HG02610 (cell line): ENCODE data around the gene HES4.
"Not testable (repeated sequence)": the region's sequence is repeated elsewhere in the genome, so short reads cannot be mapped to it uniquely, and the experiment has no call there.

Experiments
- ATAC-seq: cut with Tn5 transposase; IDR thresholded peaks from one replicate; pipeline ENCODE4 v1.9.1; 2021; ENCODE audit warnings: mild to moderate bottlenecking, moderate library complexity; ENCODE audit not compliant: unreplicated experiment

The HES4 gene

DNA sequence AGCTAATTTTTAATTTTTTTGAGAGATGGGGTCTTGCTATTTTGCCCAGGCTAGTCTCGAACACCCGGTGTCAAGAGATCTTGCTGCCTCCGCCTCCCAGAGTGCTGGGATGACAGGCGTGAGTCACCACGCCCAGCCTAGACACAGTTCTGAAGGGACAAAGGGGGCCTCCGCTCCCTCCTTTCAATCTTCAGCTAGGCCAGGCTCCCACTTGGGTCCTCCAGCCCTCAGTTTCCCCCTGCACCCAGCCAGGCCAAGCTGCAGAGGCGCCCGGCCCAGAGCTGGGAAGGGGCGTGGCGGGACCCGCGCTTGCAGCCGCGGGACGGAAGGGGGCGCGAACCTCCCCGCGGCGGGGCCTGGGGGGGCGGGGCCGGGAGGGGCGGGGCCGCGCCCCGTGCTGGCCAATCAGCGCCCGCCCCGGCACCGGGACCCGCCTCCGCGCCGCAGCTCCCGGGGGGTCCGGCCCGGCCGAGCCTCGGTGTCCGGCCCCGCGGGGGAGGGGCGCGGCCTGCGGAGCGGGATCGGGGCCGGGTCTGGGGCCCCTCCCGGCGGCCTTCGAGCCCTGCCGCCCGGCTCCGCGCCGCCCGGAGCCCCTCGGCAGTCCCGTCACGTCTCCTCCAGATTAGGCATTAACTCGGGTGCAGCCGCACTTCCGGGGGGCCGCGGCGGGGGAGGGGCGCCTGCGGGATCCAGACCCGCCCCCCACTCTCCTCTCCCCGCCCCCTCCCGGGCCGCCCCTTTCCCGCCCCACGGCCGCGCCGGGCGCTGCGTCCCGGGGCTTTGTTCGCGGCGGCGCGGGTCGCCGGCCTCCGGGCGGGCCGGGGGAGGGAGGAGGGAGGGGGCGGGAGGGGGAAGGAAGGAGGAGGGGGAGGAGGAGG lies 19.5 kb upstream of the HES4 start:
- ATAC-seq, result peak; percentile 60

DNA sequence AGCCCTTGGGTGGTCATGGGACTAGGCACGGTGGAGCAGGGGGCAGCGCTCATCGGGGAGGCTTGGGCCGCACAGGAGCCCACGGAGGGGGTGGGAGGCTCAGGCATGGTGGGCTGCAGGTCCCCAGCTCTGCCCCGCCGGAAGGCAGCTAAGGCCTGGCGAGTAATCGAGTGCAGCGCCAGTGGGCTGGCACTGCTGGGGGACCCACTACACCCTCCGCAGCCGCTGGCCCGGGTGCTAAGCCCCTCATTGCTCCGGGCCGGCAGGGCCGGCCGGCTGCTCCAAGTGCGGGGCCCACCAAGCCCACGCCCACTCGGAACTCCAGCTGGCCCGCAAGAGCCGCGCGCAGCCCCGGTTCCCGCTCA lies 18.4 kb upstream of the HES4 start:
- not testable (repeated sequence) for ATAC-seq

DNA sequence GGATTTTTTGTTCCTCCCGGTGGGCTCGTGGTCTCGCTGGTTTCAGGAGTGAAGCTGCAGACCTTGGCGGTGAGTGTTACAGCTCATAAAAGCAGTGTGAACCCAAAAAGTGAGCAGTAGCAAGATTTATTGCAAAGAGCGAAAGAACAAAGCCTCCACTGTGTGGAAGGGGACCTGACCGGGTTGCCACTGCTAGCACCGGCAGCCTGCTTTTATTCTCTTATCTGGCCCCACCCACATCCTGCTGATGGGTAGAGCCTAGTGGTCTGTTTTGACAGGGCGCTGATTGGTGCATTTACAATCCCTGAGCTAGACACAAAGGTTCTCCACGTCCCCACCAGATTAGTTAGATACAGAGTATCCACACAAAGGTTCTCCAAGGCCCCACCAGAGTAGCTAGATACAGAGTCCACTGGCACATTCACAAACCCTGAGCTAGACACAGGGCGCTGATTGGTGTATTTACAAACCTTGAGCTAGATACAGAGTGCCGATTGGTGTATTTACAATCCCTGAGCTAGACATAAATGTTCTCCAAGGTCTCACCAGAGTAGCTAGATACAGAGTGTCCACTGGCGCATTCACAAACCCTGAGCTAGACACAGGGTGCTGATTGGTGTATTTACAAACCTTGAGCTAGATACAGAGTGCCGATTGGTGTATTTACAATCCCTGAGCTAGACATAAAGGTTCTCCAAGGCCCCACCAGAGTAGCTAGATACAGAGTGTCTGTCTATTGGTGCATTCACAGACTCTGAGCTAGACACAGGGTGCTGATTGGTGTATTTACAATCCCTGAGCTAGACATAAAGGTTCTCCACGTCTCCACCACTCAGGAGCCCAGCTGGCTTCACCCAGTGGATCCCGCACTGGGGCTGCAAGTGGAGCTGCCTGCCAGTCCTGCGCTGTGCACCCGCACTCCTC lies 17.8 kb upstream of the HES4 start:
- not testable (repeated sequence) for ATAC-seq

DNA sequence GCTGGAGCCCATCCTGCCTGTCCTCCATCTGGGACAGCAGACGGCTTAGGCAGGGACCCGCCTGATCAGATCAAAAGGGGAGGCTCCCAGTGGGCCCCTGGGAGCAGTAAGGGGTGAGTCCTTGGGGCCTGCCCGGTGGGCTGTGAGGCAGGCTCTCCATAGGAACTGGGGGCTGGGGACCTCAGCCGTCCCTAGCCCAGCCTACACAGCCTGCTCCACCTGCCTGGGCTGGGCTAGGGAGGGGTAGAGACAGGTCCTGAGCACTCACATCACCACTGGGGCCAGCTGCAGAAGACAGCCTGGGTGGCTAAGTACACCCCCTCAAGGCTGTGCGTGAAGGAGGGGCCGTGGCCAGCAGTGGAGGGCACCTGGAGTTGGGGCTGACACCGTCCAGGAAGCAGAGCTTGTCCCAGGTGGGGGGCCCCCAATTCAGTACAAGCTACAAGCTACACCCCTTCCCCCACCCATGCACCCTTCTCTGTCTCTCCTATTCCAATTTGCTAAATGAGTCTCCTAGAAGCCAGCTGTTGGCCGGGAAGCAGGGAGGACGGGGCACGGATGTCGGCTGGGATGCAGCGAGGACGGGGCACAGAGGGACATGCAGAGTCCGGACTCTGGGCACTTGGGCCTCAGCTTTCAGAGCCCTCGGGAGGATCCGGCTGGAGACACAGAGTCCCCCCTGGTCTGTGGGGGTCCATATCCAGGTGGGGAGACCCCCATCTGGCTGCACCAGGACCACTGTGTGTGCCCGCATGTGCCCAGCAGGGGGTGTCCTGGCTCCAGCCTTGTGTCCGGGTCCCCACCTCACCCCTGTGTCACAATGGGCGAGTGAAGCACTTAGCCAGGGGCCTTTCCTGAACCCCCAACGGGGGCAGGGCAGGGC lies 15.1 kb upstream of the HES4 start:
- ATAC-seq, result no peak

DNA sequence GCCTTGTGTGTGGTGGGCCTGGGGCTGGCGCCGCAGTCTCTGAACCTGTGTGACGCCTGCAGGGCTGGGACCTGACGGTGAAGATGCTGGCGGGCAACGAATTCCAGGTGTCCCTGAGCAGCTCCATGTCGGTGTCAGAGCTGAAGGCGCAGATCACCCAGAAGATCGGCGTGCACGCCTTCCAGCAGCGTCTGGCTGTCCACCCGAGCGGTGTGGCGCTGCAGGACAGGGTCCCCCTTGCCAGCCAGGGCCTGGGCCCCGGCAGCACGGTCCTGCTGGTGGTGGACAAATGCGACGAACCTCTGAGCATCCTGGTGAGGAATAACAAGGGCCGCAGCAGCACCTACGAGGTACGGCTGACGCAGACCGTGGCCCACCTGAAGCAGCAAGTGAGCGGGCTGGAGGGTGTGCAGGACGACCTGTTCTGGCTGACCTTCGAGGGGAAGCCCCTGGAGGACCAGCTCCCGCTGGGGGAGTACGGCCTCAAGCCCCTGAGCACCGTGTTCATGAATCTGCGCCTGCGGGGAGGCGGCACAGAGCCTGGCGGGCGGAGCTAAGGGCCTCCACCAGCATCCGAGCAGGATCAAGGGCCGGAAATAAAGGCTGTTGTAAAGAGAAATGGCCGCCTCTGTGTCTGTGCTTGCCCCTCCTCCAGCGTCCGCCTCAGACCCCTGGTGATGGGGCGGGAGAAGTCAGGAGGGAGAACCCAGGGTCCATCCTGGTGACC lies 14.2 kb upstream of the HES4 start:
- no peak for ATAC-seq

DNA sequence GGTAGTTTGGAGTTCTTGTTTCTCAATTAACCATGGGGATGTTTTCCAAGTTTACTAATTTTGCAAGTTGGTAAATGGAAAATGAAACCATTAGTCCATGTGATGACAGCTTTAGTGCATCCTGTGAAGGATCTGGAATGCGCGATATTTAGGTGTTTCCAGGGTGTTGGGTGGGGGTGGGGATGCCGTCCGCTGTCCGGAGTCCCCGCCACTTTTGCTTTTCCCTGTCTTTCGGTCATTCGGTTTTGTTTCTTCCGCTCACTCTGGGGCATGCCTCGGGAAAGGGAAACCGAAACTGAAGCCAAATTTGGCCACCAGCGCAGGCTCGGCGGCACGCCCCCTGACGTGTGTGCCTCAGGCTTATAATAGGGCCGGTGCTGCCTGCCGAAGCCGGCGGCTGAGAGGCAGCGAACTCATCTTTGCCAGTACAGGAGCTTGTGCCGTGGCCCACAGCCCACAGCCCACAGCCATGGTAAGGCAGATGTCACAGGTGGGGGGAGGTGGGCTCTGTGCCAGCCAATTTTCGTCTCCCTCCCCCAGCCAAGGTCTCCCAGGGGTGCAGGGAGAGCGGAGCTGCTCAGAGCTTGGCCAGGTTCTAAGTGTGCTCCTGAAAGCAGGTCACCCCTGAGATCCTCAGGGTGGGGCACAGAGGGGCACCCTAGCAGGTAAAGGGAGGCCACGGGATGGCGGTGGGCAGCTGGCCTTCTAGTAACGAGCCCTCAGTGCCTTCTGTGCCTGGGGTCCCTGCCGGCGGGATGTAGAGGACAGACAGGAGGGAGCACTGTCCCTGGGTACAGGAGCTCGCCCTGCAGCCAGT lies 13.4 kb upstream of the HES4 start, which contains the start of gene ISG15:
ISG15 (plus strand) TSS at position 393 of the 817 bp plus-strand sequence; CDS start at position 470, 77 bp downstream.
- peak; percentile 67 for ATAC-seq

DNA sequence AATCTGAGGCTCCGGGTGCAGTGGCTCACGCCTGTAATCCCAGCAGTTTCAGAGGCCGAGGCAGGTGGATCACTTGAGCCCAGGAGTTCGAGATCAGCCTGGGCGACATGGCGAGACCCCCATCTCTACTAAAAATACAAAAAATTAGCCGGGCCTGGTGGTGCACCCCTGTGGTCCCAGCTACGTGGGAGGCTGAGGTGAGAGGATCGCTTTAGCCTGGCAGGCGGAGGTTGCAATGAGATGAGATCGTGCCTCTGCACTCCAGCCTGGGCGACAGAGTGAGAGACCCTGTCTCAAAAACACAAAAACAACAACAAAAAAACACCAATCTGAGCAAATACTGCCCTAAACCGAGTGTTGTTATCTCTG lies 12.8 kb upstream of the HES4 start:
- not testable (repeated sequence) for ATAC-seq

DNA sequence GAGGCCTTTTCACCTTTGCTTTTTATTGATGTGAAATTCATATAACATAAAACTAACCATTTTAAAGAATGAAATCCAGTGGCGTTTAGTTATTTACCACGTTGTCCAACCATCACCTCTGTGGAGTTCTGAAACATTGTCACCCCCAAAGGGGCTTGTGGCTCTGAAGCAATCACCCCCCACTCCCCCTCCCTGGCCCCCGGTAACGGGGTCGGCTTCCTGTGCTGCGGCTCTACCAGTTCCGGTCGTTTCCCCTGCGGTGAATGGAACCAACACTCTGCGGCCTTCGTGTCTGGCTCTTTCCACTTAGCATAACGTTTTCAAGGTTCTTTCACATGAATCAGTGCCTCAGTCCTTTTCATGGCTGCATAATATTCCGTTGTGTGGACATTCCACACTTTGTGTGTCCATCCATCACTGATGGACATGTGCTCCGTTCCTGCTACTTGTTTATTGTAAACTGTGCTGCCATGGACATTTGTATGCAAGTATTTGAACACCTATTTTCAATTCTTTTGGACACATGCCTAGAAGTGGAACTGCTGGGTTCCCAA lies 11.6 kb upstream of the HES4 start:
- no peak for ATAC-seq

DNA sequence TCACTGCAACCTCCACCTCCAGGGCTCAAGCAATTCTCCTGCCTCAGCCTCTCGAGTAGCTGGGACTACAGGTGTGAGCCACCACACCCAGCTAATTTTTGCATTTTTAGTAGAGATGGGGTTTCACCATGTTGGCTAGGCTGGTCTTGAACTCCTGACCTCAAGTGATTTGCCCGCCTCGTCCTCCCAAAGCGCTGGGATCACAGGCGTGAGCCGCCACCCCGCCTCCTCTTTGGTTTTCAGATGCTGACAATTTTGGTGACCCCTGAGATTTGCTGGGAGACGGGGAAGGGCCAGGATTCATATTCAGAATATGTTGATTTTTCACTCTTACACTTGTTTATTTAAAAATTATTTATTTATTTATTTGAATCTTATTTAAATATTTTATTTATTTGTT lies 10.2 kb upstream of the HES4 start:
- not testable (repeated sequence) for ATAC-seq

DNA sequence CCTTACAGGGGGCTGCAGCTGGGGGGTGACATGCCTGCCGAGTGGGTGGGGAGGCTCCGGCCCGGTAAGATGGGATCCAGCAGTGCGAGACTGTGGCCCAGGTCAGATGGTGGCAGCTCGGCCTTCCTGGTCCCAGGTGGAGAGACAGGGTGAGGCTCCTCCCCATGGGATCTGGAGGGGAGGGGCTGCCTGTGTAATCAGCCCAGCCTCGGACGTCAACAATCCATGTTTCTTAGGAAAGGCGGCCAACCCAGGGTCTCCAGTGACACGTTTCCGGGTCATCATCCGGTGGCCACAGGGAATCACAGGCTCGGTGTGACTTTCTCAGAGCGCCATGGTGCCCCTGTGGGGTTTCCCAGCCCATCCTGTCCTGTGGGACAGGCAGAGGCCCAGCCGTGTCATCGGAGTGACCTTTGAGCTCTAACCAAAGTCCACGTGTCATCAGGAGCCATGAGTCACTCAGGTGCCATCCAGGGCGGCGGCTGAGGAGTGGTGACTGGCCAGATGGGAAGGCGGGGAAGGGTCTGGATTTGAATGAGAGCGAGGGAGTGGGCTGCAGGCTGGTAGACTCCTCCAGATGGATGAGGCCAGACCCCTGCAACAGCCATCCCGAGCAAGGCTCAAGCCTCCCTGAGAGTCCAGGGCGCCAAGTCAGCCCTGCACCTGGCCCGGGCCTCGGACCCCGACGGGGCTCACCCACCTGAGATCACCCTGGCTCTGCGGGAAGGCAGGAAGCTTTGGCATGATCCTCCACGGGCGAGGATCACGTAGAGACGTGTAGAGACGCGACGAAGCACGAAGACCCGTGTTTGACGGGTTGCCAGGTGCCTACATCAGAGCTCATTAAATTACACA lies 6.6 kb upstream of the HES4 start:
- no peak for ATAC-seq

DNA sequence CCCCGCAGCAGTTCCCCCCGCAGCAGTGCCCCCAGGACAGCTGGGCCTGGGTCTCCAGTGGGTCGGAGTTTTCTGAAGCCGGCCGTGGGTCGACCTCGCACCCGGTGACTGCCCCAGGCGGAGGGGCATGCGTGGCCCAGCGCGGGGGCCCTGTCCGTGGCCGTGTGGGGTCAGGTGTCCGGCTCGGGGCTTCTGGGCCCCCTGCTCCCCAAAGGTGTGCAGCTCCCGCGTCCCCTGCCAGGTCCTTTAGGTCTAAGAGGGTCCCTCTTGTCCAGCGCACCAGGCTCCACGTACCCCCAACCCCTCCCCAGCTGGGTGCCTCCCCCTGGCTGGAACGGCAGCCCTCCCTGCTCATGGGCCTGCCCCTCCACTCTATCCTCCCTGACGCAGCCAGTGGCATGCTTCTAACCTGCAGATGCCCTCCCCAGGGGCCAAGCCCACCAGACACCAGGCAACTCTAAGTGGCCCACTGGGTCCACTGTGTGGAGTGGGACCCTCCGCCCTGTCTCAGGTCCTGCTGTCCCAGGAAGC lies 5.9 kb upstream of the HES4 start:
- ATAC-seq, result no peak

DNA sequence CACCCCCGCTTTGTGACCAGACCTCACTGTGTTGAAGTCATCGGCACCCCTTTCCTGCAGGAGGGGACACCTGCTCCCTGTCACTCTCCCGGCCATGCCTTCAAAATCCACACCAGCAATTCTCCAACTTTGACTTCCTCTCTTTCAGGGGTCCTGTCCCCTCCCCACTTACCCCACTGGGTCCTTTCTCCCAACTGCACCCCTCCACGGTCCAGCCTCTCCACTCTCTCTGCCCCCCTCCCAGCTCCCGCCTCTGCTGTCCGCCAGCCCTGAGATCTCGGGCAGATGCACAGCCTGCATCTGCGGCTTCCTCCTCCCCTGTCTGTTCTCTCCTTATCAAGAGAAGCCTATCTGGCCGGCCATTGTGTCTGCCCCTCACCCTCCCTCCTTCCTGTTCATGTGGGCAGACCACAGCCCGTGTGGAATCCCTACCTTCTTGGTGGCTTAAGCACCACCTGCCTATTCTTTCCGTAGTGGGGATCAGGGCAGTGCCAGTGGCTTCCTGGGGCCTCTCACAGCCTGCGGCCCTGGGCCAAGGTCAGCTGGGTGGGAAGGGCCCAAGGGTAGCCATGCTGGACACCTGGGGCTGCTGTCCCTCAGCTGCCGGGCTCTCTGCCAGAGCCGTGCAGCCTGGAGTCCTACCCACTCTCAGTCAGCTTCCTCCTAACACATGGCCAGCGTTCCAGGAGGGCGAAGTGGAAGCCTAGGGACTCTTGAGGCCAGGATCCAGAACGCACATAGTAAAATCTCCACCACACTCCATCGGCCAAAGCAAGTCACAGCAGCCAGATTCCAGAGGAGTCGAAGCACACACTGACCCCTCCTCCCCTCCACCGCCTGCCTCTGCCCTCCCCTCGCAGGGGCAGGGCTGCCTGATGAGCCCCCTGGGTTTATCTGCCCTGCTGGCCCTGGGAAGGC lies 5.1 kb upstream of the HES4 start:
- ATAC-seq, result no peak

DNA sequence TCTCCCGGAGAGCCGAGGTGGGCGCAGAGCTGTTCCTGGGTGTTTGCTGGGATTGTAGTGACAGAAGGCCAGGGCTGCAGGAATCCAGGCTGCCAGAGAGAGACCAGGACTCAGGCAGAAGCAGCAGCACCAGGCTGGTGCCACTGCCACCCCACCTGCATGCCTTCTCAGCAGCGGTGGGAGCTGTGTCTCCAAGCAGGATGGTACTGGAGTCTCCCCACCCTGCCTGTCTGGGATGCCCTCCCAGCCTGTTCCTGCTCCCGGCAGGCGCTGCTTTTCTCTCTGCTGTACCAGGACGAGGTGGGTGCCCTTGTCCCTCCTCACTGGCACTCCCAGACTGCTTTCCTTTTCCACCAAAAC lies 4.5 kb upstream of the HES4 start:
- ATAC-seq, result no peak

DNA sequence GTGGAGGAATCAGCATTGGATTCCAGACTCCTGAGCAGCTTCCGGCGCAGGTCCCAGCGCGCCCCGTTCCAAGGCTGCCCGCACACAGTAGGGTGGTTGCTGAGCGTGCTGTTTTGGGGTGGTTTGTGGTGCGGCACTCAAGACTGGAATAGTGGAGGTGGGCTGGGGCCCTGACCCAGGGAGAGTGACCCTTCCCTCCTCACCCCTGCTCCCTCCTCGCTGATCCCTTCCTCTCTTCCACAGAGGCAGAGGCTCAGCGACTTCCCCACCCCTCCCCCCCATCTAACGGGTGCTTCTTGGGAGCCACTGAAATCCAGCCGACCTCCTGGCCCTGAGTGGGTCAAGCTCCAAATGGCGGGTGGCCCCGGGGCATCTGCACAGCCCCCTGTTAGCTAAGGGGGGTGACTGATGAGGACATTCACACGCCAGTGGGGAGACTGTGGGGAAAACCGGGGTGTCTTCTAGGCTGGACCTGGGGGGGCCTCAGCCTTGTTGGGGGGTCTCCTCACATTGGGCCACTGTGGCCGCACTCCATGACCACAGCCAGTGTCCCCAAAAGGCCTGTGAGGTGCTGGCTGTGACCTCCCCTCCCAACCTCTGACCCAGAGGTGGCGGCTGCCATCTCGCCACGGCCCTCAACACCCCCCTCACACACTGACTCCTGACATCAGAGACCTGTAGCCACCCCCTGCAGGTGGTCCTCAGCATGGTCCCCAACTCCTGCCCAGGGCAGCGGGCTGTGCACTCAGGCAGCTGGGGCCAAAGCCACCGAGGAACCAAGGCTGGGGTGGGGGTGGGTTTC lies 3.9 kb upstream of the HES4 start:
- no peak for ATAC-seq

DNA sequence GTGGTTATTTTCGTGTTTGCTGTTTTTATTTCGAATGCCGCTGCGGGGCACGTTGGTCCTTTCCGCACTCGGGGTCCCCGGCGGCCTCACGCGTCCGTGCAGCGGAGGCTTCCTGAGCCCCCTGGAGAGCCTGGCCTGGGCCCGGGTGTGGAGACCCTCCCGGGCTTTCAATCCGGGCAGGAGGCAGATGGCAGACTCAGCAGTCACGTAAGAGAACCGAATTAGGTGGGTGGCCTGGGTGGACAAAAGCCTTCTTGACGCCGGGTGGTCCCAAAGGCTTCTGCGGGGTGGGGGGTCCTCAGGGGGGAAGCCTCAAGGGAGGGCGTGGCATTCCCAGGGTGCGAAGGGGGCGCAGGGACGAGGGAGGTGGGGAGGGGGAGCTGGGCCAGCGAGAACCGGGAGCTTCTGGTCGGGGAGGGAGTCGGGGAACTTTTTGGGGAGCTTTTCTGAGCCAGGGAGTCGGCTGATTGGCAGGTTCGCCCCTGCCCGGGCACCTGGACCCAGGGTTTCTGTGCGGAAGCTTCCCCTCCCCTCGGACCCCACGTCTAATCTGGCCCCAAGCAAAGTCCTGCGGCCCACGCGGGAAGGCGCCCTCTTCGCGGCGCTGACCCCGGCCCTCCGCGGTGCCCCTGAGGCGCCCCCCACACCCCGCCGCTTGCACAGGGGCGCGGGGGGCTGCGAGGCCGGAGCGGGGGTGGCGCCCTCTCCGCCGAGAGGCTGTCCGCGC lies 1.3 kb upstream of the HES4 start:
- no peak for ATAC-seq
